SK-N-MC (cell line): ENCODE results near the gene MBNL2.

Experiments
- DNase-seq: peaks from one replicate; pipeline ENCODE4 v3.0.0-alpha.2; 2011; ENCODE audit warnings: low read depth, low spot score
- H3K27ac ChIP-seq: fragments of 200-600 bp; sonication (generic); 2 replicates; pipeline ENCODE4 v1.5.1; 2016; ENCODE audit warnings: mixed run types
- H3K36me3 ChIP-seq: fragments of 200-600 bp; sonication (generic); 2 replicates; pipeline ENCODE4 v1.6.1; 2017; ENCODE audit warnings: antibody characterized with exemption, low read length, mixed read lengths; ENCODE audit not compliant: insufficient read depth
- H3K4me3 ChIP-seq: fragments of 200-600 bp; sonication (generic); 2 replicates; pipeline ENCODE4 v1.5.1; 2016
- H3K9ac ChIP-seq: fragments of 200-600 bp; sonication (generic); 2 replicates; pipeline ENCODE4 v1.8.0; 2017; ENCODE audit warnings: mixed run types, mixed read lengths; ENCODE audit not compliant: insufficient read length
- H3K9me3 ChIP-seq: fragments of 200-600 bp; sonication (generic); 2 replicates; pipeline ENCODE4 v1.6.1; 2017; ENCODE audit warnings: low read depth, mild to moderate bottlenecking, antibody characterized with exemption, low read length, moderate library complexity, mixed read lengths
- EZH2 ChIP-seq: fragments of 200-600 bp; sonication (generic); IDR thresholded peaks from one replicate; pipeline ENCODE4 v1.6.1; 2017; ENCODE audit warnings: antibody characterized with exemption
- FOXP2 ChIP-seq: optimal IDR thresholded peaks from 2 replicates; pipeline ENCODE3; 2011; ENCODE audit warnings: mild to moderate bottlenecking, moderate library complexity; ENCODE audit not compliant: insufficient read depth; ENCODE audit errors: extremely low read length, control extremely low read depth
- POLR2AphosphoS5 ChIP-seq: IDR thresholded peaks from 2 replicates; pipeline ENCODE4 v1.6.1; 2012; ENCODE audit warnings: mild to moderate bottlenecking, low read depth, low read length, borderline replicate concordance

Gene MBNL2

GRCh38 chr13:97263160-97263559 lies 41.0 kb downstream of the MBNL2 start:
- no peaks in the 10 kb centered on the region for H3K9me3 ChIP-seq
- TF ChIP-seq FOXP2 (no peak), EZH2 (no peak), POLR2AphosphoS5 (no peak)
- H3K4me3 ChIP-seq: no peak overlapping the region
- H3K27ac ChIP-seq: no peak overlapping the region
- H3K9ac ChIP-seq: no peak overlapping the region
- no peaks in the 10 kb centered on the region for H3K36me3 ChIP-seq
- DNase-seq: no peak

GRCh38 chr13:97264663-97265062 lies 42.5 kb downstream of the MBNL2 start:
- Histone ChIP-seq H3K36me3 (no peaks in the 10 kb centered on the region), H3K4me3 (no peak overlapping the region), H3K9me3 (no peaks in the 10 kb centered on the region), H3K27ac (no peak overlapping the region), H3K9ac (no peak overlapping the region)
- no peak for TF ChIP-seq POLR2AphosphoS5
- TF ChIP-seq FOXP2: no peak
- no peak for TF ChIP-seq EZH2
- DNase-seq: no peak

GRCh38 chr13:97266332-97266731 lies 44.2 kb downstream of the MBNL2 start:
- H3K4me3 ChIP-seq: no peak overlapping the region
- TF ChIP-seq EZH2 (no peak), FOXP2 (no peak), POLR2AphosphoS5 (no peak)
- no peak overlapping the region for H3K9ac ChIP-seq
- H3K9me3 ChIP-seq: no peaks in the 10 kb centered on the region
- no peak overlapping the region for H3K27ac ChIP-seq
- H3K36me3 ChIP-seq: no peaks in the 10 kb centered on the region
- DNase-seq: no peak

- Histone ChIP-seq H3K4me3 (no peak overlapping the region), H3K9ac (no peak overlapping the region), H3K36me3 (no peaks in the 10 kb centered on the region), H3K27ac (no peak overlapping the region), H3K9me3 (no peaks in the 10 kb centered on the region)
- TF ChIP-seq FOXP2 (no peak), EZH2 (no peak), POLR2AphosphoS5 (no peak)
- no peak for DNase-seq
Observed at GRCh38 chr13:97266772-97267417, 44.8 kb downstream of the MBNL2 start.

GRCh38 chr13:97267418-97268059 lies 45.4 kb downstream of the MBNL2 start:
- H3K27ac ChIP-seq: no peak overlapping the region

GRCh38 chr13:97268772-97269171 lies 46.6 kb downstream of the MBNL2 start:
- H3K27ac ChIP-seq: no peak overlapping the region
- no peaks in the 10 kb centered on the region for H3K9me3 ChIP-seq
- no peaks in the 10 kb centered on the region for H3K36me3 ChIP-seq
- no peak overlapping the region for H3K9ac ChIP-seq
- no peak for DNase-seq
- H3K4me3 ChIP-seq: no peak overlapping the region
- TF ChIP-seq FOXP2 (no peak), EZH2 (no peak), POLR2AphosphoS5 (no peak)

More at GRCh38 chr13:97267418-97268059, 45.4 kb downstream of the MBNL2 start:
- TF ChIP-seq POLR2AphosphoS5: no peak
- TF ChIP-seq FOXP2: no peak
- TF ChIP-seq EZH2: no peak
- Histone ChIP-seq H3K4me3 (no peak overlapping the region), H3K9ac (no peak overlapping the region), H3K9me3 (no peaks in the 10 kb centered on the region), H3K36me3 (no peaks in the 10 kb centered on the region)
- no peak for DNase-seq

GRCh38 chr13:97269603-97270002 lies 47.5 kb downstream of the MBNL2 start:
- no peak overlapping the region for H3K27ac ChIP-seq
- TF ChIP-seq FOXP2 (no peak), EZH2 (no peak), POLR2AphosphoS5 (no peak)

GRCh38 chr13:97272526-97272925 lies 50.4 kb downstream of the MBNL2 start:
- Histone ChIP-seq H3K4me3 (no peak overlapping the region), H3K27ac (no peak overlapping the region), H3K9me3 (no peaks in the 10 kb centered on the region), H3K36me3 (peaks cover 14% of the 10 kb centered on the region), H3K9ac (no peak overlapping the region)
- DNase-seq: no peak
- TF ChIP-seq FOXP2 (no peak), POLR2AphosphoS5 (no peak), EZH2 (no peak)

More at GRCh38 chr13:97269603-97270002, 47.5 kb downstream of the MBNL2 start:
- H3K9ac ChIP-seq: no peak overlapping the region
- H3K4me3 ChIP-seq: no peak overlapping the region
- no peak for DNase-seq
- no peaks in the 10 kb centered on the region for H3K36me3 ChIP-seq
- no peaks in the 10 kb centered on the region for H3K9me3 ChIP-seq
